ENCODE data around the gene BHMT2. TPM values are rescaled to one million over a fixed set of nuclear protein-coding genes. Genes with fewer than 3 reads are reported as not detected.

Gene BHMT2
- total RNA-seq, 1 donor from 2014 or later, result 2.9 TPM

- peaks cover 0 to 5% of the 10 kb centered on the region in 2 donors for H3K4me1 ChIP-seq
- no peaks in the 10 kb centered on the region for H3K36me3 ChIP-seq
- peaks cover 9% of the 10 kb centered on the region for H3K27me3 ChIP-seq
- H3K4me3 ChIP-seq, result no peak within 1 kb of the TSS
- no peak for DNase-seq (ENCODE audit: low spot score in 2 of 2)
- H3K27ac ChIP-seq, result no peak within 1 kb of the TSS
- H3K9me3 ChIP-seq, result no peaks in the 10 kb centered on the region
- intact Hi-C loops (cut with DNase I), result no loop called here
- TF ChIP-seq CTCF (IDR thresholded peaks at IDR 0.05), result no peak
Measured at GRCh38 chr5:79111387-79111959, 41.9 kb downstream of the BHMT2 start, which contains the start of gene BHMT. BHMT (plus strand) TSS chr5:79111809; CDS start chr5:79111886, 77 bp downstream.

- intact Hi-C loops (cut with DNase I), result no loop called here
- Histone ChIP-seq H3K27ac (no peak overlapping the region), H3K27me3 (peaks cover 9% of the 10 kb centered on the region), H3K4me1 (peaks cover 0 to 5% of the 10 kb centered on the region in 2 donors), H3K9me3 (no peaks in the 10 kb centered on the region), H3K36me3 (no peaks in the 10 kb centered on the region), H3K4me3 (no peak overlapping the region)
- DNase-seq (ENCODE audit: low spot score in 2 of 2), result no peak
- no peak for TF ChIP-seq CTCF (IDR thresholded peaks at IDR 0.05)
Measured at GRCh38 chr5:79111960-79112702, 42.6 kb downstream of the BHMT2 start.

- peaks cover 0 to 2% of the 10 kb centered on the region in 2 donors for H3K4me1 ChIP-seq
- peaks cover 9% of the 10 kb centered on the region for H3K27me3 ChIP-seq
- no peak overlapping the region for H3K27ac ChIP-seq
- H3K4me3 ChIP-seq, result no peak overlapping the region
- no peaks in the 10 kb centered on the region for H3K36me3 ChIP-seq
- TF ChIP-seq CTCF (IDR thresholded peaks at IDR 0.05), result no peak
- DNase-seq (ENCODE audit: low spot score in 2 of 2), result no peak
- no peaks in the 10 kb centered on the region for H3K9me3 ChIP-seq
- intact Hi-C loops (cut with DNase I), result no loop called here
Measured at GRCh38 chr5:79112703-79113058, 43.1 kb downstream of the BHMT2 start.

GRCh38 chr5:79119486-79119885 is 49.9 kb downstream of the BHMT2 start:
- intact Hi-C loops (cut with DNase I), result no loop called here
- H3K4me3 ChIP-seq, result no peak overlapping the region
- DNase-seq (ENCODE audit: low spot score in 2 of 2), result no peak
- no peak for TF ChIP-seq CTCF (IDR thresholded peaks at IDR 0.05)
- no peaks in the 10 kb centered on the region for H3K27me3 ChIP-seq
- no peaks in the 10 kb centered on the region for H3K4me1 ChIP-seq
- no peaks in the 10 kb centered on the region for H3K9me3 ChIP-seq
- no peak overlapping the region for H3K27ac ChIP-seq
- no peaks in the 10 kb centered on the region for H3K36me3 ChIP-seq

GRCh38 chr5:79120221-79120620 is 50.7 kb downstream of the BHMT2 start:
- intact Hi-C loops (cut with DNase I), result no loop called here
- Histone ChIP-seq H3K27me3 (no peaks in the 10 kb centered on the region), H3K27ac (no peak overlapping the region), H3K4me3 (no peak overlapping the region), H3K4me1 (no peaks in the 10 kb centered on the region), H3K9me3 (no peaks in the 10 kb centered on the region), H3K36me3 (no peaks in the 10 kb centered on the region)
- TF ChIP-seq CTCF (IDR thresholded peaks at IDR 0.05), result no peak
- DNase-seq (ENCODE audit: low spot score in 2 of 2), result no peak
